Ovary (tissue), 9 donors: ENCODE data around the gene BSN. TPM values are rescaled to one million over a fixed set of nuclear protein-coding genes. Genes with fewer than 3 reads are reported as not detected.

Experiments
- DNase-seq, 5 donors: peaks; one replicate each; pipeline ENCODE4 v3.0.0-alpha.2; 2019 to 2020
- H3K27ac ChIP-seq, 2 donors: fragments of 200-600 bp; one replicate each; pipeline versions ENCODE4 v1.5.1 to v1.8.0; 2019 to 2022
- H3K27me3 ChIP-seq: fragments of 200-600 bp; one replicate; pipeline ENCODE4 v1.8.0; 2022
- H3K36me3 ChIP-seq: fragments of 200-600 bp; sonication (generic); one replicate; pipeline ENCODE4 v1.5.1; 2019
- H3K4me1 ChIP-seq: one replicate; pipeline ENCODE4 v1.8.1; 2013; ENCODE audit warnings: mild to moderate bottlenecking, moderate library complexity; ENCODE audit not compliant: insufficient read depth
- H3K4me3 ChIP-seq: fragments of 200-600 bp; sonication (generic); one replicate; pipeline ENCODE4 v1.5.1; 2017
- H3K9me3 ChIP-seq, 2 donors: fragments of 200-600 bp in 1 of 2; sonication (generic) in 1 of 2; one replicate each; pipeline versions ENCODE4 v1.5.1 to v1.8.1; 2013 to 2019; ENCODE audit warnings: mild to moderate bottlenecking in 1 of 2, moderate library complexity in 1 of 2
- EP300 ChIP-seq: sonication (generic); formaldehyde crosslinking; IDR thresholded peaks from one replicate; pipeline ENCODE4 v1.6.1; 2017; ENCODE audit warnings: antibody characterized with exemption
- POLR2A ChIP-seq: fragments of 450-650 bp; IDR thresholded peaks from one replicate; pipeline ENCODE4 v1.6.1; 2017; ENCODE audit warnings: antibody characterized with exemption, mild to moderate bottlenecking, moderate library complexity
- WGBS, 3 donors: extraction: QIAGEN DNeasy Blood & Tissue Kit in 1 of 3; methylation state at CpG; one replicate each; pipeline versions ENCODE4 v1.1.5 to v1.1.7; 2013 to 2017; 5-methylcytosine and 5-hydroxymethylcytosine counted together
- intact Hi-C, 4 donors: fragments of 100-400 bp; cut with DNase I; formaldehyde crosslinking; loops; one replicate each; pipeline versions ENCODE4 v1.11.0 to v1.15.1; 2022 to 2023
- polyA plus RNA-seq, 2 donors: library from polyadenylated mRNA; stranded (reverse); fragments of 200-250 nt in 1 of 2; fragments of 350-450 nt in 1 of 2; fragmentation: Illumina TruSeq in 1 of 2; extraction: RNeasy Lipid Tissue Mini Kit (QIAGEN cat#74804) in 1 of 2; gene quantifications; one replicate each; pipeline ENCODE4 v1.2.3, GENCODE V29; 2013 to 2014
- total RNA-seq, 7 donors: library from RNA; depleted of rRNA in 2 of 7; stranded (reverse); fragments of >200 nt in 2 of 7; fragmentation: NEBNext Ultra II Directional in 3 of 7; extraction: Animal tissue kit (Norgen Biotek cat#: 25700) in 3 of 7; gene quantifications; one replicate each; pipeline versions ENCODE4 v1.1.0 to v1.2.4, GENCODE V29; 2016 to 2023
- TF ChIP-seq, protein P1 (sequence below), 3 donors: fragments of 450-650 bp in 2 of 3; fragments of 200-600 bp in 1 of 3; IDR thresholded peaks; one replicate each; pipeline versions ENCODE4 v1.5.1 to v1.8.0; 2016 to 2022; ENCODE audit warnings: antibody characterized with exemption in 3 of 3, mild to moderate bottlenecking in 1 of 3
- donor health status: DM: no; HTN: no; CAD: no; lungs with moderate emphysema.
- donor health status: DM: no; HTN: no; CAD: no.
- donor health status: Bipolar disorder and iron deficiency.
- donor health status: DM: yes; HTN: yes; CAD: no.
- donor health status: DM: no; HTN: no; CAD: no.
- donor health status: DM: yes; HTN: yes; CAD: no.

Gene BSN
- total and polyA plus RNA-seq, 9 donors = 0.12 to 3.5 (median 0.77) TPM

- TF ChIP-seq, protein P1, sequence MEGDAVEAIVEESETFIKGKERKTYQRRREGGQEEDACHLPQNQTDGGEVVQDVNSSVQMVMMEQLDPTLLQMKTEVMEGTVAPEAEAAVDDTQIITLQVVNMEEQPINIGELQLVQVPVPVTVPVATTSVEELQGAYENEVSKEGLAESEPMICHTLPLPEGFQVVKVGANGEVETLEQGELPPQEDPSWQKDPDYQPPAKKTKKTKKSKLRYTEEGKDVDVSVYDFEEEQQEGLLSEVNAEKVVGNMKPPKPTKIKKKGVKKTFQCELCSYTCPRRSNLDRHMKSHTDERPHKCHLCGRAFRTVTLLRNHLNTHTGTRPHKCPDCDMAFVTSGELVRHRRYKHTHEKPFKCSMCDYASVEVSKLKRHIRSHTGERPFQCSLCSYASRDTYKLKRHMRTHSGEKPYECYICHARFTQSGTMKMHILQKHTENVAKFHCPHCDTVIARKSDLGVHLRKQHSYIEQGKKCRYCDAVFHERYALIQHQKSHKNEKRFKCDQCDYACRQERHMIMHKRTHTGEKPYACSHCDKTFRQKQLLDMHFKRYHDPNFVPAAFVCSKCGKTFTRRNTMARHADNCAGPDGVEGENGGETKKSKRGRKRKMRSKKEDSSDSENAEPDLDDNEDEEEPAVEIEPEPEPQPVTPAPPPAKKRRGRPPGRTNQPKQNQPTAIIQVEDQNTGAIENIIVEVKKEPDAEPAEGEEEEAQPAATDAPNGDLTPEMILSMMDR (IDR thresholded peaks at IDR 0.05) = no peak
- TF ChIP-seq EP300 = no peak
- no peak for TF ChIP-seq POLR2A
- no peaks in the 10 kb centered on the region for H3K36me3 ChIP-seq
- no peaks in the 10 kb centered on the region for H3K9me3 ChIP-seq
- DNase-seq = no peak
- WGBS, 3 donors = 82 to 89% (median 87%) methylated on average over 5 of the region's 5 CpGs
- H3K4me3 ChIP-seq = no peak overlapping the region
- H3K27me3 ChIP-seq = no peaks in the 10 kb centered on the region
- no peak overlapping the region for H3K27ac ChIP-seq
- intact Hi-C loops = no loop called here
- H3K4me1 ChIP-seq = no peaks in the 10 kb centered on the region
Measured at GRCh38 chr3:49619649-49620048, 65.4 kb downstream of the BSN start.

- TF ChIP-seq, protein P1 (IDR thresholded peaks at IDR 0.05) = no peak
- intact Hi-C loops = no loop called here
- no peak overlapping the region for H3K27ac ChIP-seq
- no peaks in the 10 kb centered on the region for H3K27me3 ChIP-seq
- no peaks in the 10 kb centered on the region for H3K36me3 ChIP-seq
- H3K4me1 ChIP-seq = no peaks in the 10 kb centered on the region
- no peaks in the 10 kb centered on the region for H3K9me3 ChIP-seq
- no peak for DNase-seq
- H3K4me3 ChIP-seq = no peak overlapping the region
- 87 to 91% (median 90%) methylated on average over 8 of the region's 8 CpGs for WGBS, 3 donors
Measured at GRCh38 chr3:49620728-49621127, 66.5 kb downstream of the BSN start.

GRCh38 chr3:49623071-49623470, 68.8 kb downstream of the BSN start:
- Histone ChIP-seq H3K27me3 (no peaks in the 10 kb centered on the region), H3K36me3 (no peaks in the 10 kb centered on the region), H3K27ac (no peak overlapping the region), H3K9me3 (no peaks in the 10 kb centered on the region), H3K4me3 (no peak overlapping the region), H3K4me1 (no peaks in the 10 kb centered on the region)
- whole genome bisulfite sequencing, 3 donors = 83 to 88% (median 87%) methylated on average over 1 of the region's 1 CpG
- TF ChIP-seq EP300 (no peak), POLR2A (no peak)
- TF ChIP-seq, protein P1 (IDR thresholded peaks at IDR 0.05) = no peak
- no peak for DNase-seq
- intact Hi-C loops = no loop called here

GRCh38 chr3:49625071-49625470, 70.8 kb downstream of the BSN start:
- intact Hi-C loops = no loop called here
- H3K4me1 ChIP-seq = no peaks in the 10 kb centered on the region
- H3K27me3 ChIP-seq = no peaks in the 10 kb centered on the region
- no peaks in the 10 kb centered on the region for H3K36me3 ChIP-seq
- no peak overlapping the region for H3K27ac ChIP-seq
- WGBS, 3 donors = 96 to 99% (median 96%) methylated on average over 13 of the region's 13 CpGs
- H3K4me3 ChIP-seq = no peak overlapping the region
- no peak for DNase-seq
- TF ChIP-seq EP300 (no peak), POLR2A (no peak)
- TF ChIP-seq, protein P1 (IDR thresholded peaks at IDR 0.05) = no peak
- no peaks in the 10 kb centered on the region for H3K9me3 ChIP-seq

DNA sequence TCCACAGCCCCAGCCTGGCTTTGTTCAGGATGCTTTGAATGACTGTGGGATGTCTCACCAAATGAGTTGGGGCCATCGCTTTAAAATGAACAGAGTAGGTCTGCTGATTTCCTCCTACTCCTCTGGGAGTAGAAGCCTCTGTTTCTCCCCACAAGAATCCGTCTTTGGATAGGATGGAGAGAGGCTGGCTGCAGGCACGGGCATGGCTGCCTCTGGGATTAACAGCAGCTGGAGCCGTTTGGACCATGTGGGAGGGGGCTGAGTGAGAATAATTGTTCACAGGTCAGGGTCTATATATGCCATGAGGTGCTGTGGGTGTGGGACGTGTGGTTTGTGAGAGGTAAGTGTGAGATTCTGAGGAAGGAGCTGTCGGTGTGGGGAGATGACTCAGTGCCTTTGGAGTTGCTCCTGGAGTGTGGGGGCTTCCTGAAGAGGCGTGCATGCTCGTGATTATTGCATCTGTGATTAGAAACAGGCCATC, 71.9 kb downstream of the BSN start:
- intact Hi-C loops = no loop called here

More for the DNA sequence above, 71.9 kb downstream of the BSN start:
- Histone ChIP-seq H3K9me3 (no peaks in the 10 kb centered on the region), H3K27ac (no peak overlapping the region), H3K4me1 (no peaks in the 10 kb centered on the region), H3K27me3 (no peaks in the 10 kb centered on the region), H3K36me3 (no peaks in the 10 kb centered on the region), H3K4me3 (no peak overlapping the region)
- no peak for DNase-seq
- 32 to 37% (median 33%) methylated on average over 8 of the region's 8 CpGs for WGBS, 3 donors
- TF ChIP-seq EP300 (no peak), POLR2A (no peak)
- TF ChIP-seq, protein P1 (IDR thresholded peaks at IDR 0.05) = no peak
